ENCODE measurements around the gene LGALSL. TPM values are rescaled to one million over a fixed set of nuclear protein-coding genes. Genes with fewer than 3 reads are reported as not detected.

The LGALSL gene
- total RNA-seq, 1 donor from 2014 or later = 30.2 TPM

DNA sequence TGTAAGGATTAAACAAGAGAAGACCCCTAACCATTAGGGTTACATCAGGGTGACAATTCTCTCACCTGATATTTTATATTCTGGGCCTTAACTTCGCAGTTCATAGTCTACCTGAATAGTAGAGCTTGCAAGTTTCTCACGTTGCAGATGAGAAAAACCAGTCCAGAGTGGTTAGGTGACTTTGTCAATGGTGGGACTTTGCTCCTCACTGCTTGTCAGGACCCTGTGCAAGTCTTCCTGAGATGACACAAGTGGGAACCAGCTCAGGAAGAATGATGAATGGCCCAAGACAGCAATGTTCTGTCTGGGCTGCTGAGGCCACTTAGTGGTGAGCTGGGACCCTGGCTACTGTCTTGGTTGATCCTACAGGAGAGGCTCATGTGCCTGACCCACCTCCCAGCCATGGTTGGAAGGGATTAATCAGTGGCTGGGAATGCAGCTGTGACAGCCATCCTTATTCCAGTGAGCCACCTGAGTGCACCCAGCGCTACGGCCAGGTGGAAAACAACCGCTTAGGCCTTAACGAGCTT is 16.9 kb downstream of the LGALSL start:
- Mint-ChIP-seq H3K9me3 (ENCODE audit: unreplicated experiment) (no peaks in the 10 kb centered on the region), H3K27ac (ENCODE audit: unreplicated experiment) (no peak overlapping the region), H3K27me3 (ENCODE audit: unreplicated experiment) (no peaks in the 10 kb centered on the region), H3K36me3 (ENCODE audit: low read depth, unreplicated experiment) (no peaks in the 10 kb centered on the region), H3K4me1 (ENCODE audit: unreplicated experiment) (peaks cover 10% of the 10 kb centered on the region), H3K4me3 (ENCODE audit: unreplicated experiment) (no peak overlapping the region)
- DNase-seq (ENCODE audit: low spot score) = no peak
- TF ChIP-seq, protein P1, sequence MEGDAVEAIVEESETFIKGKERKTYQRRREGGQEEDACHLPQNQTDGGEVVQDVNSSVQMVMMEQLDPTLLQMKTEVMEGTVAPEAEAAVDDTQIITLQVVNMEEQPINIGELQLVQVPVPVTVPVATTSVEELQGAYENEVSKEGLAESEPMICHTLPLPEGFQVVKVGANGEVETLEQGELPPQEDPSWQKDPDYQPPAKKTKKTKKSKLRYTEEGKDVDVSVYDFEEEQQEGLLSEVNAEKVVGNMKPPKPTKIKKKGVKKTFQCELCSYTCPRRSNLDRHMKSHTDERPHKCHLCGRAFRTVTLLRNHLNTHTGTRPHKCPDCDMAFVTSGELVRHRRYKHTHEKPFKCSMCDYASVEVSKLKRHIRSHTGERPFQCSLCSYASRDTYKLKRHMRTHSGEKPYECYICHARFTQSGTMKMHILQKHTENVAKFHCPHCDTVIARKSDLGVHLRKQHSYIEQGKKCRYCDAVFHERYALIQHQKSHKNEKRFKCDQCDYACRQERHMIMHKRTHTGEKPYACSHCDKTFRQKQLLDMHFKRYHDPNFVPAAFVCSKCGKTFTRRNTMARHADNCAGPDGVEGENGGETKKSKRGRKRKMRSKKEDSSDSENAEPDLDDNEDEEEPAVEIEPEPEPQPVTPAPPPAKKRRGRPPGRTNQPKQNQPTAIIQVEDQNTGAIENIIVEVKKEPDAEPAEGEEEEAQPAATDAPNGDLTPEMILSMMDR (IDR thresholded peaks at IDR 0.05; ENCODE audit: unreplicated experiment) = no peak

DNA sequence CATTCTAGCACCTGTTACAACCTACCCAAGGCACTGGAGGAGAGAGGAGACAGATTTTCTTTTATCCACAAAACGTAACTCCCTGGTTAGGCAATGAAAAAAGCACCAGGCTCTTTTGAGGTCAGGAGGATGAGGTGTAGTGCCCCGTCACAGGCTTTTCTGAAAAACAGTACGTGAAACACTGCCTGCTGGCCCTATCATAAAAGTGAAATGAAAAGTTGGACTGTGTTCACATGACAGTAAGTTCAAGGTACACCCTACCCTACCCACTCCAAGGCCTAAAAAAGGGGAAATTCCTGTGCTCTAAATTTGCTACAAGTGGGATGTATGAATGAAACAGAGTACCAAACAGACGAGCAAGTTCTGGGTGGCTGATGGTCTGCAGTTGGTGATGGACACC is 17.6 kb downstream of the LGALSL start:
- no peak overlapping the region for H3K4me3 Mint-ChIP-seq (ENCODE audit: unreplicated experiment)
- no peak for DNase-seq (ENCODE audit: low spot score)
- peaks cover 15% of the 10 kb centered on the region for H3K4me1 Mint-ChIP-seq (ENCODE audit: unreplicated experiment)
- H3K27ac Mint-ChIP-seq (ENCODE audit: unreplicated experiment) = no peak overlapping the region
- TF ChIP-seq, protein P1 (IDR thresholded peaks at IDR 0.05; ENCODE audit: unreplicated experiment) = no peak
- no peaks in the 10 kb centered on the region for H3K36me3 Mint-ChIP-seq (ENCODE audit: low read depth, unreplicated experiment)
- no peaks in the 10 kb centered on the region for H3K9me3 Mint-ChIP-seq (ENCODE audit: unreplicated experiment)
- no peaks in the 10 kb centered on the region for H3K27me3 Mint-ChIP-seq (ENCODE audit: unreplicated experiment)

DNA sequence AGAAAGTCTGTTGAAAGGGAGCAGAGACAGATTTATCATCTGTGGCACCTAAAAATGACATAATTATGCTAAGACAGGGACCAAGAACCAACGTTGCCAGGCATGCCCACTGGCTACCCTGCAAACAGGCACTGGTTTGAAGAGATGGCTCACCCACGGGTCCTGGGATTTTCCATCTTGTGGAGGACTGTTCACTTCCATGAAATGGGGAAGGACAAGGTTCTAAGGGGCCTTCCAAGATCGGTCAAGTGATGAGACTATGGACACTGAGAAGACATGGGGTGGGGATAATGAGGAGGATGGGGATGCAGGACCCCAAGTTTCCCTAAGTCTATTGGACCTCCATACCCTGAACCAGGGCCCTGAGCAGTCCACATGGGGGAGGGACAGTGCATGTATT is 18.9 kb downstream of the LGALSL start:
- TF ChIP-seq, protein P1 (IDR thresholded peaks at IDR 0.05; ENCODE audit: unreplicated experiment) = no peak
- Mint-ChIP-seq H3K27me3 (ENCODE audit: unreplicated experiment) (peaks cover 3% of the 10 kb centered on the region), H3K4me1 (ENCODE audit: unreplicated experiment) (peaks cover 15% of the 10 kb centered on the region), H3K4me3 (ENCODE audit: unreplicated experiment) (no peak overlapping the region), H3K27ac (ENCODE audit: unreplicated experiment) (no peak overlapping the region), H3K36me3 (ENCODE audit: low read depth, unreplicated experiment) (no peaks in the 10 kb centered on the region), H3K9me3 (ENCODE audit: unreplicated experiment) (no peaks in the 10 kb centered on the region)
- no peak for DNase-seq (ENCODE audit: low spot score)

DNA sequence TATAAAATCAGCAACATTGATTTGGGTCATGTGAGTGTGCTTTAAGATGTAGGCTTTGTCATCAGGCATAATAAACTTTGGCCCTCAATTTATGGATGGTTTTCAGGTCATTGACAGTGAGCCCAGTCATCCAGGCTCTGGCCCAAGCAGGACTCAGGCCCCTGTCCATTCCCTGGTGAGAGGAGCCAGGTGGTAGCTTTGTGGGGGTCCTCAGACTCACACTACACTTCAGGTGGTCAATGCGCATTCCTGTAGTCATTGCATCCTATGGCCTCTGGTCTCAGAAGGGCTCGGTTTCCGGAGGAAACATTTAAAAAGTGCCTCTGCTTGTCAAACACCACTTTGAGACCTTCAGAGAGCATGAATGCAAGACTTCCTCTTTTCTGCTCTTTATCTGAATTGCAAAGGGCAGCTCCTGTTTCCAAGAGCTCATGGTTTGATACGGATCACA is 20.2 kb downstream of the LGALSL start:
- H3K27me3 Mint-ChIP-seq (ENCODE audit: unreplicated experiment) = peaks cover 3% of the 10 kb centered on the region
- no peaks in the 10 kb centered on the region for H3K36me3 Mint-ChIP-seq (ENCODE audit: low read depth, unreplicated experiment)
- peaks cover 15% of the 10 kb centered on the region for H3K4me1 Mint-ChIP-seq (ENCODE audit: unreplicated experiment)
- DNase-seq (ENCODE audit: low spot score) = no peak
- H3K4me3 Mint-ChIP-seq (ENCODE audit: unreplicated experiment) = no peak overlapping the region
- no peak overlapping the region for H3K27ac Mint-ChIP-seq (ENCODE audit: unreplicated experiment)
- no peaks in the 10 kb centered on the region for H3K9me3 Mint-ChIP-seq (ENCODE audit: unreplicated experiment)
- TF ChIP-seq, protein P1 (IDR thresholded peaks at IDR 0.05; ENCODE audit: unreplicated experiment) = no peak

DNA sequence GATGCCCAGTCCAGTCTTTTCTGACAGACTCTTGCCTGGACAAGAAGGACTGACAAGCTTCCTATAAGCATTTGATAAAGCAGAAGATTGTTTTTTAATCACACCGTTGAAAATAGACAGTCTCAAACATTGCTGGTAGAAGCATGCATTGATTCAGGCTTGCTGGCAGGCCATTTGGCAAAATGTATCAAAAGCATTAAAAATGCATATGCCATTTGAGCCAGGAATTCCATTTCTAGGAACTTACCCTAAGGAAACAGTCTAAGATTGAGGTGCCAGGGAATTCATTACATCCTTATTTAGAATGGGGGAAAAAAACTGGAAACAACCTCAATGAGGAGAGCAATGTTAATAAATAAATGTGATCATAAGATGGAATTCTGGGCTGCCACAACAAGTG is 20.7 kb downstream of the LGALSL start:
- H3K9me3 Mint-ChIP-seq (ENCODE audit: unreplicated experiment) = no peaks in the 10 kb centered on the region
- TF ChIP-seq, protein P1 (IDR thresholded peaks at IDR 0.05; ENCODE audit: unreplicated experiment) = no peak
- no peak overlapping the region for H3K27ac Mint-ChIP-seq (ENCODE audit: unreplicated experiment)
- peaks cover 15% of the 10 kb centered on the region for H3K4me1 Mint-ChIP-seq (ENCODE audit: unreplicated experiment)
- peaks cover 3% of the 10 kb centered on the region for H3K27me3 Mint-ChIP-seq (ENCODE audit: unreplicated experiment)
- no peak for DNase-seq (ENCODE audit: low spot score)
- H3K4me3 Mint-ChIP-seq (ENCODE audit: unreplicated experiment) = no peak overlapping the region
- H3K36me3 Mint-ChIP-seq (ENCODE audit: low read depth, unreplicated experiment) = no peaks in the 10 kb centered on the region

All from endothelial cell (in vitro differentiated cells).